Germinal center (tissue), 1 donor: Measurements from ENCODE around the gene SH3PXD2A.
A peak's percentile ranks its signal among the peaks of the same experiment; 100 is the strongest.

Experiments
- DNase-seq: peaks from one replicate; pipeline ENCODE4 v3.0.0; 2012; ENCODE audit warnings: mixed read lengths, low spot score

SH3PXD2A gene

DNA sequence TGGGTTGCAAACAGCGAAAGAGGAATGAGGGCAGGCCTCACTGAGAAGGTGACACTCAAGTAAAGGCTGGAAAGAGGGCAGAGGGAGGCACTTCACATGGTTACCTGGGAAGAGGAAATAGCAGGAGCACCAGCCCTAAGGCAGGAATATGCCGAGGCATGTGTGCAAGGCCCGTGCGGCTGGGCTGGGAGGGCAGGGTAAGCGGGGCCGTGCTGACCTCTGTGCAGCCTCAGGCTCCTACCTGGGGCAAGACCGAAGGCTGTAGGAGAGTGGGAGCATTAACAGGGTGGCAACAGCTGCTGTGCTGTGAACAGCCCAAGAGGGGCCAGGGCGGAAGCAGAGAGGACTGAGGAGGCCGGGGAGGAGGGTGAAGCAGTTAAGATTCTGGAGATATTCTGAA lies 24.0 kb upstream of the SH3PXD2A start:
- no peak for DNase-seq

DNA sequence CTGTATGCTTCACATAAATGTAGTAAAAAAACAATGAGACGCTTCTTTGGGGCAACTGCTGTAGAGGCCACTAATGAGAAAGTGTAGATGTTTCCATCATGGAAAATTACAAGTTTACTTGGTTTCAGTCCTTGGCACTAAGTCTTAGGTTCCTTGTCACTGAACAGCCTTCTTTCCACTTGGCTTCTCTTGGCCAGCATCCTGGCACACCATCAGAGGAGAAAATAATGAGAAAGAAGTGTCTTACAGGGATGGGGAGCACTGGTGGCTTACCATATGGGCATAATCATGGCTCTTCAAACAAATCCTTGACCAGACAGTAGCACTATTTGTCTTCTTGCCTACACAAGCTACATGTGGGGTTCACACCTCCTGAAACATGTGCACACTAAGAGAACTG lies 22.5 kb upstream of the SH3PXD2A start:
- DNase-seq, result no peak

DNA sequence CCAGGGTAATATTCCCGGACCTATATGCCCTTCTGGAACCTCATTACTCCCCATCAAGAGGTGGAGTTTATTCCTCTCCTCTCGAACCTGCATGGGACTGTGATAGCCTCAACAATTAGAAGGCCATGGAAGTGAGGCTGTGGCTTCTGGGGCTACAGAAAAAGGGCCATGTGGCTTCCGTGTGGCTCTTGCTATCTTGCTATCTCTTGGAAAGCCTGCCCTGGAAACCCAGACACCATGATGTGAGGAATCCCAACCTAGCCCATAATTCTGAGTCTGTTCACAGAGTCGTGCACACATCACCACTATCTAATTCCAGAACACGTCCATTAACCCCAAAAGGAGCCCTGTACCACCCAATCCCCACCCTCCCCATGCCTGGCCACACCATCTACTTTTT lies 20.8 kb upstream of the SH3PXD2A start:
- no peak for DNase-seq

DNA sequence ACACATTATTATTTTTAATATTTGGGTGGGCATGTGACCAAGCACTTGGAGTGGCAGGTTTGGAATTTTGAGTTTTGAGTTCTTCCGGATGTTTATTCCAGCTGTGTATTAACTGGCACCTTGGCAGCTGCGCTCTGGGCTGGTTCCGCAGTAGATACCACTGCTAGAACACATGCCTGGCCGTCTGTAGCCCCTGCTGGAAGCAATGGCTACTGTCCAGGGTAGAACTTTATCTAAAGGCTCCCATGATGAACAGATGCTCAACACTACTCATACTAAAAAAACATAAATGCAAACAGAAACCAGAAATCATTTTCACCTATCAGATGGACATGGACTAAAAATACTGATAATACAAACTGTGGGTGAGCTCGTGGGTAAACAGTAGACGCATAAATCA lies 19.4 kb upstream of the SH3PXD2A start:
- no peak for DNase-seq

DNA sequence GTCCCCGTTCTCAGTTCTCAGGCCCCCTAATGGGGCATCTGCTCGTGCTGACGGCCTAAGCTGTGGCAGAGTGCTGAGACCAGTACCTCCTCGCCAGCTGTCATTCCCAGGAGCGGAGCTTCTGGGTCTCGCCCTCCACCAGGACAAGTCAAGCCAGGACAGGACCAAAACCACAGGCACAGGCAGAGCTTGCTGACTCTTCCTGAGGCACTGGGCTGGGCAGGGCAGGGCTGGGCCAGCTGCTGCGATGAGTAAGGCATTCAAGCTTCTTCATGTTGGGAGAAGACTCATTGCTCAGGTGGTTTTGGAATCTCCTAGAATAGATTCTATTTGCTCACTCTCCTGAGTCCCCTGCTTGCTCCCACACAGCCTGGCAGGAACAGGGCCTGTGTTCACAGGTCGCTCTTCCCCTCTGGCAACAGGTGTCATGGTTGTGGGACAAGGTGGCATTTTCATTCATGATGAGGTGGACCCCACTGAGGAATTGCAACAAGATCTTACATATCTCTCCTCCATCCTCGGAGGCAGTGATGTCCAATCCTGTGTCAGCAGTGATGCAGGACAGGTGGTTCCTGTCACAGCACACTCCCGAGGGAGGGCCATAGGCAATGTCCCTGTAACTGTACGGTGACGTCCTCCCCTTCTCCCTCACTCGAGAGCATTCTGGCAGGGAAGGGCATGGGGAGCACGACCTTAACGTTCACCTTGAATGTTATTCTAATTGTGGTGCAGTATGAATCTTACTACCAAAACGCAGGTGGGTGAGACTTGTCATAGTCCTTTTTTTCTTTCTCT lies 17.0 kb upstream of the SH3PXD2A start:
- DNase-seq, result no peak

DNA sequence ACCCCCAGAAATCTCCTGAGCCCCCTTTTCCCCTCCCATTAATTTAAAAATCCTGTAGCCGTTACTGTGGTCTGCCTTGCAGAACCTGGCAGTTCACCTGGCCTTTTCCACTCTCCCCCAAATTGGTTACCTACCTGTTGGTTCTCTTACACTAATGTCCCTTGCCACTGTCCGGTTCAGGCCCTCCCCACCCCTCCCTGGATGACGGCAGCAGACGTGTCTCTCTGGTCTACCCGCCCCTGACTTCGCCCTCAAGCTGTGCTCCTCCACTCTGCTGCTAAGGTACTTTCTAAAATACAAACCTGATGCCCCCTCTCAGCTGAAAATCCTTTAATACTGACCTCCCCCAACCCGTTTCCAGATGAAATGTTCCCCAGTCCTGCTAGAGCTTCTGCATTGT lies 15.6 kb upstream of the SH3PXD2A start:
- no peak for DNase-seq

DNA sequence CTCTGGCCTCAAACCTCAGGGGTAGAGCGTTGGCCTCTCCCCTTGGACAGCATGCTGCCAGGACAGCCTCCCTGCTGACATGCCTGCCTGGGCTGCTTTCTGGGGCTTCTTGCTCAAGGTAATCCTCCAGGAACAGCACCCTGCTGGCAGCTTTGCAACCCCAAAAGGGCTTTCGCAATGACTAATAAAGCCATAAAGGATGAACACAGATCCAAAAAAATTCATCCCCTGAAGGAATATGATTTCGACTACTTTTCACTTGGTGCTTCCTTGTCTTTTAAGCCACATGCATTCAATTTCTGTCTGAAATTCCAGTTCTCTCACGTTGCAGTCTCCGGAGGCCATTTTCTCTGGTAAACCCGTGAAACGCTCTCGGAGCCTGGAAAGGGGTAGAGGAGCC lies 15.1 kb upstream of the SH3PXD2A start:
- DNase-seq, result no peak

DNA sequence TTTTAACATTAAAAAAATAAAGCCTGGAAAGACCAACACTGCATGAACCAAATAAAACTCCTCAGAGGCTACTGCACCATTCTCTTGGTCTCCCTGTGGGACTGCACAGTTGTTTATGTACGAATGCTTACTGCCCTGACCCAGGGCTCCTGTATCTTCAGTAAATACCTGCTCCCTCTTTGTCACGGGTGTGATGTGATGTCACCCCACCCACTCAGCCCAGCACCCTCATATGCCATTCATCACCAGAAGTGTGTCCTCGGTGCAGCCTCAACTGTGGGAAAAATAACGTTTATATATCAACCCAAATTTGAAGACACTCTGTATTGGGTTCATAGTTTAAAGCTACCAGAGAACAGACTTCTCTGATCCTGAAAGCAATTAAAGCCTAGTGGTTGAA lies 14.0 kb upstream of the SH3PXD2A start:
- no peak for DNase-seq

DNA sequence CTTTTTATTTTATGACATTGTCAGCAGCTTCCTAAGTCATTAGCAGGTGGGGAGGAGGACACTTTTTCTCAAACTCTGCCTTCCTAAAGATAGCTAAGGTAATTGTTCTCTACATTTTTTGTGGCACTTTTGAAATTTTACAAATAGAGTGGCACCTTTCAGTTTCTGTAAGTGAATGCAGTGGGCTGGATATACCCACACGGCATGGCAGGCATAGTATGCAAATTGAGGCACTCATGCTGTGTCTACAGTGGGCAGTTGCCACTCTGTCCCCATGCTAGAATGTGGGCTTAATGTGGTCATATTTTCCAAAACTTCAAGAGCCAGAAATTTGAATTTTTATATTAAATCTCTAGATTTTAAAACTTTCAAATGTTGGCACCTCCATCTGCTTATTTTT lies 12.8 kb upstream of the SH3PXD2A start:
- no peak for DNase-seq

DNA sequence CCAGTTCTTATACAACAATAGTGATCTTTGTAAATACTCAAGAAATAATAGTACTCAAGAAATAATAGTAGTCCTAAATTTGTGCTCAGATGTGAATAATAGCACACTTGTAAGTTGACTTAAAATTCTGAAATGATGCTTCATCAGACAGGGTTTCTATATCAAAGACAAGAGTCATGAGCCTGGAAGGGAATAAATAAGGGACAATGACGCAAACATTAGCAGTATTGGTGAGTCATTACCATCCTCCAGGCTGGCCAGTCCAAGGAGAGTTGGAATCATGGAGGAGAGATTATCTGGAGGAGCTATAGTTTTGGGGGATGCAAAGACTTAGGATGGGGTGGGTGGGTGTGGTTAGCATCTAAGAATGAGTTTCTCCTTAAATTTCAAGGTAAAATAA lies 6.1 kb upstream of the SH3PXD2A start:
- no peak for DNase-seq

DNA sequence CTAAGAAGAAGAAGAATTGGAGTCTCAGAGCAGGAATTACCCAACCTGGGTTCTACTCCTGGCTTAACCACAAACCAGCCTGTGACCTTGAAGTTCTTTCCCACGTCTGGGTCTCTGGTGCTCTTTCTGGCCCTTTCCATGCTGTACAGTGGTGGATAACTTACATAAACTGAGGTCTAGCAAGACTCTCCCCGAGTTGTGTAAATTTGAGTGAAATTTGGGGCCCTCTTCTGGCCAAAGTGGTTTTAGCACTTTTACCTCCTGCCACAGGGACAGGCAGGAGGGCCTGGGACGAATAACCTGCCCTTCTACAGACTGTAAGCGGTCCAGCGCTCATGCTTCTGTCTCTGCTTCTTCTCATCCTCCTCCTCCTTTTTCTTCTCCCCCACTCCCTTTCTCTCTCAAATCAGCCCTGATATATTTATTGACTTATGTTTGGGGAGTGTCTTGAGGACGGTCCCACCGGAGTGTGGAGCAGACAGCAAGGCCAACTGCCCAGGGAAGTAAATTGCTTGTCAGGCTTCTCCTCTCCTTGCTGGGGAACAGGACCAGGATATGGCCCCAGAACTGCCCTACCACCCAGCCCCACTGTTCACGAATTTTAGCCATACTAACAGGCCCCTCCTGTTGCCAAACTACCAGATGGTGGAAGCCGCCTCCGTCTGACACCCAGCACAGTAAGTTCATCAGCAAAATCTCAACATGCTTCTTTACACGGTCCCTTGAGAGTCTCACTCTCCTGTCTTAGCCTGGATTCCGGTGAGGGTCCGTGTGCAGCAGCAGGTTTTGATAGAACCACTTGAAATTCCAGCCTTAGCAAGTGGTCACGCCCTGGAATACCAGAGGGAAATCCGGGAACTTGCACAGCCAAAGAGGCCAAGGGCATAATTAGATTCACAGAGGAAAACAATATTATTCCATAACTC lies 4.0 kb upstream of the SH3PXD2A start:
- peak; percentile 47 for DNase-seq

DNA sequence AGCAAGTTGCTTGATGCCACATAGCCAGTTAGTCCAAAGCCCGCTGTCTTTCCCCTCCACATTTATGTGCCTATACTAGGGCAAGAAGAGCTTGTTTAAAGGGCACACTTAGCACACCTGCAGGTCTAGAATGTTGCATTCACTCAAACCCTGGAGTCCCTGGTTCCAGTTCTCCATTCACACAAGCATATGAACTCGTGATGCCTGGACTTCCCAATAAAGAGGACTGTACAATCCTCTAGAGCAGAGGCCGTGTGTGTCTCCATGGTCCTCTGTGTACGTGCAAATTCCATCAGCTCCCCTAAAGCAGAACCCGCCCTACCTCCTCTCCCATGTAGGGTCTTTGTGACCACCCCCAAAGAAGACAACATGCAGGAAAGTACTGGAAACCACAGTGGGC lies 3.0 kb upstream of the SH3PXD2A start:
- no peak for DNase-seq

DNA sequence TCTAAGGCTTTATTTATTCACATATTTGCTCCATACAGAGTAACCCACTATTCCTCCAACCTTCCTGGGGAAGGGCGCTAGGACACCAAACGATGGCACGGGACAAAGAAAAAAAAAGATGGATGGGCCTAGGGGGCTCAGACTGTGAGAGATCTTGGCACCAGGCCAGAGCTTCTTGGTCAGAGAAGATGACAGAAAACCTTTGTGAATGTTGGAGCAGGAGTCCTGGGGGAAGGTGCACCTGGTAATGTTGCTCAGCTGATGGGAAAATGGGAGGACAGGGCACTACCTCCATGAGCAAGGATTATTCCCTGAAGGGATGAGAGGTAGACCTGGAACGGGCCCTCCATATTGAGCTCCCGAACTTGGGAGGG lies 1.4 kb upstream of the SH3PXD2A start:
- DNase-seq, result no peak

DNA sequence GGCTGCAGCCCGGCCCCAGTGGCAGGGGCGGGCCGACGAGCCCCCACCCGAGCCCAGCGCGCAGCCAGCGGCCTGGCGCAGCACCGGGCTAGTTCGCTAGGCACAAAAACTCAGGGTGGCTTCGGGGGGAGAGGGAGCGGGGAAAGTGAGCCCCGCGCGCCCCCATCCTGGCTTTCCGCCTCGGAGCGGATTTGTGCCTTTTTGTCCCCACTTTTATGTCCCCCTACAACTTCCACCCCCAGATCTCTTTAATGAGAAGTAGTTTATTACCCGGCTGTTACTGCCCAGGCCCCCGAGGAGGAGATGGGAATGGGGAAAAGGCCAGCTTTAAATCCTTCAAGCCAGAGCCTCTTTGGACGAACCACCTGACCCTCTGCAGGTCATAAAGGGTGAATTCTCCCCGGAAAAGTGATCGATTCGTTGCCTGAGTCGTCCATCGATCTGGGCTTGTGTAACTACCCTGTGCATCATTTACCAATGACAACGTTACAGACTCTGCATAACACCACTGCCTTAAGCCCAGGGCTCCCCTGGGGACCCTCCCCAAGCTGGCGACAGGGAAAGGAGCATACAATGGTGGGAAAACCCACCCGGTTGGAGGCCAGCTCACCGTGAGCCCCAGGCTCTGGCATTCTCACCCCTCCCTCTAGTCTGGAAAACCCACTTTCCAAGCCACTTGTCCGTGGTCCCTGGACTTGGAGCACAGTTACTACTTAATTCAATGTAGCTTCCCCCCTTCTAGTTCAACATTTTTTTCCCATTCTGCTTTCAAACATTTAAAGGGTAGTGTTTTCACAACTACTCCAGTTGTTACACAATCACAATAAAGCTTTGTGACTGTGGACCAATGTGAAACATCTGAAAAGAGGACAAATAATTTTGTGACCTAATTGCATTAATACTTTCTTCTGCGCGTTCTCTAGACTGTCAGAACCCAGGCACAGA lies 748 bp upstream of the SH3PXD2A start:
- no peak for DNase-seq

DNA sequence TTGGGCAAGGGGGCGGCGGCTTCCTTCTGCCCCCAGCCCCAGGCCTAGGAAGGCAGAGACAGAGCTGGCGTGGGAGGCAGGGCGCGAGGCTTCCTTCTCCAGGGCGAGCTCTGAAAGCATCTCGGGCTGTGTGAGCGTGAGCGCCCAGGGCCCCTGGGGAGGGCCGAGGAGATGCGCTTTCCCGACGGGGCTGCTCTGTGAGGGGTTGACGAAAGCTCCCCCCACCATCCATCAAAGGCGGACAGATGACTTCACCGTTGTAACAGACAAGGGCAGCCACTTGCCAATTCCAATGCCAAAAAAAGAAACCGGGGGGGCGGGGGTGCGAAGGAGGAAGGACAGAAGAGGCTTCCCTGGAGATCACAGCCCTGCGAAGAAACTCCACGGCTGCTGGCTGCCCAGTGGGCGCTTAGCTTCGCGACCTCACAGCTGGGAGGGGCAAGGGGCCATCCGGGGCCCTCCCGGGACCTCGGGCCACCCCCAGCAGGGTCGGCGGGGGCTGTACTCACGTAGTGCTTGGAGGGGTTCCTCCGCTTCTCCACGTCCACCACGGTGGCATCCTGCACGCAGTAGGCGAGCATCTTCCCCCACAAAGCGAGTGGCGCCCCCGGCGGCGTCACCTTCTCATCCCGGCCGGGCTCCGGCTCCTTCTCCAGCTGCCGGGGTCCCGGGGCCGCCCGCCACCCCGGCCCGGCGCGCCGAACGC lies 537 bp downstream of the SH3PXD2A start:
- no peak for DNase-seq

DNA sequence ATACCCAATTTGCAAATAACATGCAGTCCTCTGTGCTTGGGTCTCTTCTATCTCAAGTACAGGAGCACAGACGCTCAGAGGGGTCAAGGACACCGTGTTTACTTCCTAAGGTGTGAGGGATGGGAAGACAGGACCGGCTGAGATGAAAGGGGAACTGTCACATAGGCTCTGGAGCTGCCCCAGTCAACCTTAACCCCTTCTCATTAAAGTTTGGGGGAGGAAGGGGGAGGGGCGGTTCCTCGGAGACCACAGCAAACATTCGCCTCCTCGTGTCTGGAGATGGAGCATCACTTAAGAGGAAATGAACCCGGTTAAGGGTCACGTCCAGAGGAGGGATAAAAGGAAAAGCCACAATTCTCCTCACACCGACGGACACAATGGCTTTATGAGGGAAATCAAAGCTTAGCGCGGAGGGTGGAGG lies 1.1 kb downstream of the SH3PXD2A start:
- no peak for DNase-seq

DNA sequence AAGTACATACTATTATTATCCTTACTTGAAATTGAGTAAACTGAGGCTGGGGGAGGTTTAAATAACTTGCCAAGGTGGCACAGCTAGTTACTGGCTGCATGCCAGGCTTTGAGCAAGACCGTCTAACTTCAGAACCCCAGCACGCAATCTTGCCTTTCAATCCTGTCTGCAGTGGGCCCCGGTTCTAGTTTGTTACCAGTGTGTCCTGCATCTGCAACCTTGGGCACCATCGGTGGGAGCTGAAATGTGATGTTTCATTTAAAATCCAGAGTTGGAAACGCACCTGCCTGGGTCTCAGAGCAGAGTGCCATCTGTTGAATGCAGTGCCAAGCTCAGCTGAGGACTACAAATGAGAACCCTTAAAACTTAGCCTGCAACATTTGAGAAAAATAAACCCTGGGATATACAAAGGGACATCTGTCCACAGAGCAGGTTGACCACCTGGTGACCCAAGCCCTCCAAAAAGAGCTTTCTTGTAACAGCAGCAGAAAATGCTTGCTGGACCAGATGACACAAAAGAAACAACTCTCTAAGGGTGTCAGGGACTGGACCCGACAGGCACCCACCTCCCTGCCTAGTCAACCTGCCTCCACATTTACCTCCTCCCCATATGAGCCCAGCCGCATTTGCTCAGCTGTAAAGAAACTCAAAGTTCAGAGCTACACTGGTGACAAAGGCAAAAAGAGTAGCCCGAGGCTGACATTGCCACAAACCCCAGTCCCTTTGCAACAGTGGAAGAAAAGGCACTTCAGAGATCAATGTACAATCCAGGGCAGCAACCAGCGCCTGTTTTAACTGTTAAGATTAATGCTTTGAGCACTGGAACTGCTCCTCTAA lies 1.7 kb downstream of the SH3PXD2A start:
- no peak for DNase-seq

DNA sequence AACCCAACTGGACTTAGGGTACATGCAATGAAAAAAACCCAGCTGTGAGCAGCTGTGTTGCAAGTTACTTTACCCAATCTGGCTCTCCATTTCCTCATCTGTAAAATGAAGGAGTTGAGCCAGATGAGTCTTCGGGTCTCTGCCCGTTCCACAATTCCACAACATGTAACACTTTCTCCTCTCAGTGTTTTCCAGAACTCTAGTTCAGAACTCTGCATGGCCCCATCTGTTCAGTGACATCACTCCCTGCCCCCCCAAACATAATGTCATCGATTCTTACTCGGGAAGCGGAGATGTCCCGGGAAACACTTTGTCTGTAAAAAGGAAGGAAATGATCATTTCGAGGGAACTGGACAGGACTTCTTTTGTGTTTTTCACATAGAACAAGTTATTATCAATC lies 2.5 kb downstream of the SH3PXD2A start:
- DNase-seq, result no peak

DNA sequence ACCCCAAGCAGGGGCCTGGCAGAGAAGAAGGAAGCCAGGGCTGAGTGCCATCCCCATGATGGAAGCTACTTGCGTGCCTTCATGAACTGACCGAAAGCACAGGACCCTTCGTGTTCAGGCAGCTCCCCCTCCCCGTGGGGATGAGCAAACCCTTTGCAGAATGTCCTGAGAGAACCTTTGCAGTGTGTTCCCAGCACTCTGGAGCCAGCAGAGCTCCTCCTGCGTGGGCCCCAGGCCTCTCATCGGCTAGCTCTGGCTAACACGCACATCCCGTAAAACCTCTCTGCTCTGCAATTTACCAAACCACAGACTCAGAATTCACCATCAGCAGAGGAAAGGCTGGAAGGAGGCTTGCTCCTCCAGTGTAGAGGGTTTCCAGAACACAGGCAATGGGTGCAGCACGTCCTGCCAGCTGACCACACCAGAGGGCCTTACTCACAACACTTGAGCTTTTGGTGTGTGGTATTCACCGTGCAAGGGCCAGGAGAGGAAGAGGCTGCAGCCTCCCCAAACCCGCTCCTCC lies 3.1 kb downstream of the SH3PXD2A start:
- DNase-seq, result no peak

DNA sequence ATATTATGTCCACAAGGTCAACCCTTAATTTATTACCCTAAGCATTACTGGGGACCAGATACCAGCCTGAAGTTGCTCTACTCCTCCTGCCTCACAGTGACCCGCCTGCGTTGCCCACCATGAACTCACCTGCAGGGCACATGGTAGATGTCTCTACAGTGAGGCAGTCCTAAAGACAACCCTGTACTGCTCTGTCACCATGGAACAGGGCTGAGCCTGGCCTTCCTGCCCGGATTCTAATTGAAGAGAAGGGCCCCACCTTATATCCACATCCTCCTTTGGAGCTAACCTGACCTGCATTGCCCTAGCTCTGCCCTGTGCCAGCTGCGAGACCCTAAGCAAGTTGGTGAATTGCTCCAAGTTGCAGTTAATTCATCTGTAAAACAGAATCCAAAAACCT lies 4.1 kb downstream of the SH3PXD2A start:
- DNase-seq, result no peak

DNA sequence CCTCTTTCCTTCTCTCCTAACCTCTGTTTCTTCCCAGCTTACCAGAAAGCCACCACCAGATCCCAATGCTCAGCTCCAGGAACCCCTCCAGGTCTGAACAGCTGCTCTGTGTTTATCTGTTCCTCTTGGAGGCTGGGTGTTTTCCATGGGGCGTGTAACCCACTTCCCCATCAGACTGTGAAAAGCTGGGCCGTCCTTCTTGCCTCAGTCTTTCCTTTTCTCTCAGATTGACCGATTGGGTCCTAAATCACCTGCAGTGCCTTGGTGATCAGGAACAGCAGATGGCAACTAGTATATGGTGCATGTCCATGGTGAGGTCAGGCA lies 4.8 kb downstream of the SH3PXD2A start:
- no peak for DNase-seq
